ENCODE results near the gene DGKD. TPM values are rescaled to one million over a fixed set of nuclear protein-coding genes. Genes with fewer than 3 reads are reported as not detected.

Gene DGKD
- total RNA-seq, 1 experiment from 2014 or later = 52.0 TPM

DNA sequence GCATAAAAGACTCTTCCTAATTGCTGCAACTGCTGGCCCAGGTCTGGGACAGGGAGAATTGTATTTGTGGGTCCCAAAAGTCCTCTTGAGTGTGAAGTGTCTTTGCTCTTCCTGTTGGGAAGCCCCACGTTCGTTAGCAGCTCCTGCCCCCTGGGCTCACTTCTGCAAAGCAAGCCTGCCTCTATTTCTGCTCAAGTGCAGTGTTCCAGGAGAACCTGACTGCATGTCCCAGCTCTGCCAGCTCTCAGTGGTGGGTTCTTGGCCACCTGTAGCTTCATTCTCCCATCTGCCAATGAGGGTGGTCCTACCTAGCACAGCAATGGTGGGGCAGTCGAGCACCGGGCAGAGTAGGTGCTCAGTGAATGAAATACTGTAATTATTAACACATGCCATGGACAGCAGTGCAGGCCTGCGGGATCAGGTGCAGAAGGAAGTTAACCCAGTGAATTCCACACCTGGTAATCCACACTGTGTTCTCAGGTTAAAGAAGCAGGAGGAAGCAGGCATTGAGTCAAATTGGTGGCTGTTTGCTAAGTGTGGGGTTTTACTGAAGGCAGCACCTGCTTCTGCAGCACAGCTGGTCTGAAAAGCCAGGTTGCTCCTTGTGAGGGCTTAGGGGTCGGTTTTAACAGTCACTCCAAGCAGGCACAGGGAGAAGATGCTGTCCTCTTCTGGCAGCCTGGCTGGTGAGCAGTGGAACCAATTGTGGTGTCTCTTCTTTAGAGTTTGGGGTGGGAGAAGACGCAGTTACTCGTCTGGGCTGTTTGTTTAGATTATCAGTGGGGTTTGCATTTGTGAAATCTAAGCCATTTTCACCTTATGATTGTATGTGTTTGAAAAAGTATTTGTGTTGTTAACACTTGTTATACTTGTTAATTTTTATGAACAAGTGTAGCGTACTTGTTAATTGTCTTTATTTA, 54.3 kb downstream of the DGKD start:
- no peak for DNase-seq (ENCODE audit: low read depth, low spot score)
- Histone ChIP-seq H3K4me2 (ENCODE audit: low read length) (no peak overlapping the region), H3K9ac (ENCODE audit: low read length) (no peak overlapping the region), H3K27ac (ENCODE audit: low read depth, low read length) (no peak overlapping the region), H3K4me1 (ENCODE audit: control insufficient read depth in 1 of 2, insufficient read depth in 2 of 2, low read length in 2 of 2) (peaks cover 14 to 17% of the 10 kb centered on the region in 2 experiments), H3K36me3 (ENCODE audit: control insufficient read depth in 1 of 2, insufficient read depth in 2 of 2, low read length in 2 of 2) (peaks cover 0 to 10% of the 10 kb centered on the region in 2 experiments; a peak in 2 of 4 replicates), H3K79me2 (ENCODE audit: insufficient read depth, low read length) (peaks cover 40% of the 10 kb centered on the region), H3K27me3 (ENCODE audit: insufficient read depth, low read length) (no peaks in the 10 kb centered on the region), H4K20me1 (ENCODE audit: insufficient read depth) (no peaks in the 10 kb centered on the region), H3K9me2 (ENCODE audit: insufficient read depth) (no peaks in the 10 kb centered on the region), H3K4me3 (replicated peaks in 1 of 2; ENCODE audit: low read depth in 1 of 2, low read length in 2 of 2) (no peak overlapping the region), H2AFZ (ENCODE audit: low read depth, low read length, poor library complexity, severe bottlenecking) (no peak overlapping the region), H3K9me3 (ENCODE audit: control insufficient read depth in 1 of 2, insufficient read depth in 1 of 2, low read depth in 1 of 2, low read length in 2 of 2) (peaks cover 0 to 18% of the 10 kb centered on the region in 2 experiments; a peak in 1 of 4 replicates)
- ATAC-seq = no peak
- ChIA-PET CTCF (no interaction called here), POLR2A (no interaction called here), RAD21 (ENCODE audit: low non-redundant PET in 1 of 2, low total read pairs in 2 of 2, uncharacterized antibody in 2 of 2, unreplicated experiment in 2 of 2) (no interaction called here)
- no TSS peak for BruUV-seq (replicated peaks)
- intact Hi-C loops (cut with micrococcal nuclease) = no loop called here
- TF ChIP-seq, protein P1, sequence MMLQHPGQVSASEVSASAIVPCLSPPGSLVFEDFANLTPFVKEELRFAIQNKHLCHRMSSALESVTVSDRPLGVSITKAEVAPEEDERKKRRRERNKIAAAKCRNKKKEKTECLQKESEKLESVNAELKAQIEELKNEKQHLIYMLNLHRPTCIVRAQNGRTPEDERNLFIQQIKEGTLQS (IDR thresholded peaks at IDR 0.05) = no peak
- TF ChIP-seq, protein P2, sequence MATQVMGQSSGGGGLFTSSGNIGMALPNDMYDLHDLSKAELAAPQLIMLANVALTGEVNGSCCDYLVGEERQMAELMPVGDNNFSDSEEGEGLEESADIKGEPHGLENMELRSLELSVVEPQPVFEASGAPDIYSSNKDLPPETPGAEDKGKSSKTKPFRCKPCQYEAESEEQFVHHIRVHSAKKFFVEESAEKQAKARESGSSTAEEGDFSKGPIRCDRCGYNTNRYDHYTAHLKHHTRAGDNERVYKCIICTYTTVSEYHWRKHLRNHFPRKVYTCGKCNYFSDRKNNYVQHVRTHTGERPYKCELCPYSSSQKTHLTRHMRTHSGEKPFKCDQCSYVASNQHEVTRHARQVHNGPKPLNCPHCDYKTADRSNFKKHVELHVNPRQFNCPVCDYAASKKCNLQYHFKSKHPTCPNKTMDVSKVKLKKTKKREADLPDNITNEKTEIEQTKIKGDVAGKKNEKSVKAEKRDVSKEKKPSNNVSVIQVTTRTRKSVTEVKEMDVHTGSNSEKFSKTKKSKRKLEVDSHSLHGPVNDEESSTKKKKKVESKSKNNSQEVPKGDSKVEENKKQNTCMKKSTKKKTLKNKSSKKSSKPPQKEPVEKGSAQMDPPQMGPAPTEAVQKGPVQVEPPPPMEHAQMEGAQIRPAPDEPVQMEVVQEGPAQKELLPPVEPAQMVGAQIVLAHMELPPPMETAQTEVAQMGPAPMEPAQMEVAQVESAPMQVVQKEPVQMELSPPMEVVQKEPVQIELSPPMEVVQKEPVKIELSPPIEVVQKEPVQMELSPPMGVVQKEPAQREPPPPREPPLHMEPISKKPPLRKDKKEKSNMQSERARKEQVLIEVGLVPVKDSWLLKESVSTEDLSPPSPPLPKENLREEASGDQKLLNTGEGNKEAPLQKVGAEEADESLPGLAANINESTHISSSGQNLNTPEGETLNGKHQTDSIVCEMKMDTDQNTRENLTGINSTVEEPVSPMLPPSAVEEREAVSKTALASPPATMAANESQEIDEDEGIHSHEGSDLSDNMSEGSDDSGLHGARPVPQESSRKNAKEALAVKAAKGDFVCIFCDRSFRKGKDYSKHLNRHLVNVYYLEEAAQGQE (IDR thresholded peaks at IDR 0.05; ENCODE audit: low read depth) = no peak
- TF ChIP-seq SP1 (IDR thresholded peaks at IDR 0.05; ENCODE audit: low read depth) (no peak), RAD21 (IDR thresholded peaks at IDR 0.05; ENCODE audit: low read depth) (no peak), ZNF274 (IDR thresholded peaks at IDR 0.05; ENCODE audit: low read depth, low read length) (no peak), SRF (IDR thresholded peaks at IDR 0.05; ENCODE audit: low read depth) (no peak), EGR1 (IDR thresholded peaks at IDR 0.05; ENCODE audit: low read depth) (no peak), JUND (IDR thresholded peaks at IDR 0.05) (no peak), EZH2 (IDR thresholded peaks at IDR 0.05) (no peak), SIN3A (IDR thresholded peaks at IDR 0.05; ENCODE audit: low read depth) (no peak), POLR2A (IDR thresholded peaks at IDR 0.05; ENCODE audit: borderline replicate concordance, extremely low read depth, insufficient read depth, insufficient read length) (no peak), POLR2AphosphoS5 (IDR thresholded peaks at IDR 0.05; ENCODE audit: low read depth, low read length) (no peak), ELF1 (IDR thresholded peaks at IDR 0.05; ENCODE audit: borderline replicate concordance, low read depth) (no peak), CEBPB (IDR thresholded peaks at IDR 0.05; ENCODE audit: low read depth) (no peak), EZH2phosphoT487 (IDR thresholded peaks at IDR 0.05; ENCODE audit: borderline replicate concordance) (no peak), ZFX (IDR thresholded peaks at IDR 0.05) (no peak), TCF7L2 (IDR thresholded peaks at IDR 0.05; ENCODE audit: borderline replicate concordance, extremely low read depth, insufficient read depth, insufficient read length) (no peak)
- TF ChIP-seq, protein P3, sequence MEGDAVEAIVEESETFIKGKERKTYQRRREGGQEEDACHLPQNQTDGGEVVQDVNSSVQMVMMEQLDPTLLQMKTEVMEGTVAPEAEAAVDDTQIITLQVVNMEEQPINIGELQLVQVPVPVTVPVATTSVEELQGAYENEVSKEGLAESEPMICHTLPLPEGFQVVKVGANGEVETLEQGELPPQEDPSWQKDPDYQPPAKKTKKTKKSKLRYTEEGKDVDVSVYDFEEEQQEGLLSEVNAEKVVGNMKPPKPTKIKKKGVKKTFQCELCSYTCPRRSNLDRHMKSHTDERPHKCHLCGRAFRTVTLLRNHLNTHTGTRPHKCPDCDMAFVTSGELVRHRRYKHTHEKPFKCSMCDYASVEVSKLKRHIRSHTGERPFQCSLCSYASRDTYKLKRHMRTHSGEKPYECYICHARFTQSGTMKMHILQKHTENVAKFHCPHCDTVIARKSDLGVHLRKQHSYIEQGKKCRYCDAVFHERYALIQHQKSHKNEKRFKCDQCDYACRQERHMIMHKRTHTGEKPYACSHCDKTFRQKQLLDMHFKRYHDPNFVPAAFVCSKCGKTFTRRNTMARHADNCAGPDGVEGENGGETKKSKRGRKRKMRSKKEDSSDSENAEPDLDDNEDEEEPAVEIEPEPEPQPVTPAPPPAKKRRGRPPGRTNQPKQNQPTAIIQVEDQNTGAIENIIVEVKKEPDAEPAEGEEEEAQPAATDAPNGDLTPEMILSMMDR (IDR thresholded peaks at IDR 0.05 in 2 of 3, conservative IDR thresholded peaks at IDR 0.05 in 1 of 3; ENCODE audit: borderline replicate concordance in 1 of 3, insufficient read depth in 1 of 3, low read depth in 2 of 3, low read length in 2 of 3) = no peak
- TF ChIP-seq, protein P4, sequence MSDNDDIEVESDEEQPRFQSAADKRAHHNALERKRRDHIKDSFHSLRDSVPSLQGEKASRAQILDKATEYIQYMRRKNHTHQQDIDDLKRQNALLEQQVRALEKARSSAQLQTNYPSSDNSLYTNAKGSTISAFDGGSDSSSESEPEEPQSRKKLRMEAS (IDR thresholded peaks at IDR 0.05) = no peak
- TF ChIP-seq, protein P5, sequence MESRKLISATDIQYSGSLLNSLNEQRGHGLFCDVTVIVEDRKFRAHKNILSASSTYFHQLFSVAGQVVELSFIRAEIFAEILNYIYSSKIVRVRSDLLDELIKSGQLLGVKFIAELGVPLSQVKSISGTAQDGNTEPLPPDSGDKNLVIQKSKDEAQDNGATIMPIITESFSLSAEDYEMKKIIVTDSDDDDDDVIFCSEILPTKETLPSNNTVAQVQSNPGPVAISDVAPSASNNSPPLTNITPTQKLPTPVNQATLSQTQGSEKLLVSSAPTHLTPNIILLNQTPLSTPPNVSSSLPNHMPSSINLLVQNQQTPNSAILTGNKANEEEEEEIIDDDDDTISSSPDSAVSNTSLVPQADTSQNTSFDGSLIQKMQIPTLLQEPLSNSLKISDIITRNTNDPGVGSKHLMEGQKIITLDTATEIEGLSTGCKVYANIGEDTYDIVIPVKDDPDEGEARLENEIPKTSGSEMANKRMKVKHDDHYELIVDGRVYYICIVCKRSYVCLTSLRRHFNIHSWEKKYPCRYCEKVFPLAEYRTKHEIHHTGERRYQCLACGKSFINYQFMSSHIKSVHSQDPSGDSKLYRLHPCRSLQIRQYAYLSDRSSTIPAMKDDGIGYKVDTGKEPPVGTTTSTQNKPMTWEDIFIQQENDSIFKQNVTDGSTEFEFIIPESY (IDR thresholded peaks at IDR 0.05; ENCODE audit: extremely low read depth, insufficient replicate concordance, low read length) = no peak
